Measurements from ENCODE around the gene CDKAL1. TPM values are rescaled to one million over a fixed set of nuclear protein-coding genes. Genes with fewer than 3 reads are reported as not detected.

The CDKAL1 gene
- total and polyA plus RNA-seq, 2 donors = 5.8 to 44.1 TPM

- Histone ChIP-seq H3K36me3 (ENCODE audit: insufficient read depth) (no peaks in the 10 kb centered on the region), H3K4me1 (ENCODE audit: insufficient read depth) (peaks cover 2% of the 10 kb centered on the region), H3K4me3 (ENCODE audit: low read depth, low read length) (no peak overlapping the region), H3K27ac (ENCODE audit: low read depth) (no peak overlapping the region)
- 76% methylated on average over 2 of the region's 2 CpGs for WGBS
- no peak for DNase-seq (ENCODE audit: extremely low spot score)
These were observed 131.0 kb downstream of the CDKAL1 start for GRCh38 chr6:20665290-20665689.

DNA sequence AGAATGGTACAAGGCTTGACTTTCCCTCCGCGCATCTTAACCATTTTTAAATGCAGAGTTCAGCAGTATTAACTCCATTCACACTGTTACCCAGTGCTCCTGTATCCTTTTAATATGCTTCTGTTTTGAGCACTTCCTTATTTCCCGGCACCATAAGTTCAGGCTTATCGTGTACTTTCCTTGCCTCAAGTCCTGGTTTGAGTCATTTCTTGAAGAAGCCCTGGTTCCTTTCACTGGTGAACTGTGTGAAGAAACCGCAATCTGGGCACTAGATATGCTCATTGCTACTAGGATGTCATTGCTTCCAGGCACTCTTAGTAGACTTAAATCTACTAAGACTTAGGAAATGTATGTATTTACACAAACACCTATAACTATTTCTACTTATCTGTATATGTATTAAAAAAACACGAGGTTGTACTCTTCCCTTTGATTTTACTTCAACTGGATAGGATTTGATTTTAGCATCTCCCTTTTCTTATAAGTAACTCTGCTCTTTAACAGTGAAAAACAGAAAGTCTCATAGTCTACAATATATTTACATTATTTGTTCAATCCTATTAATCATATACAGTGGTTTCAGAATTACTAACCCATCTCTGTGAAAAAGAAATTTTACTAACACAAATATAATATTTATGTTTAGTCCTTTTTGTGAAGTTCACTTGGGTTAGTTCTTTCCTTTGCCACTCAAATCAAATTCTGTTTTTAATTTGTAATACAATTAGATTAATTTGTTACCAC, 135.5 kb downstream of the CDKAL1 start:
- DNase-seq (ENCODE audit: extremely low spot score) = no peak
- peaks cover 3% of the 10 kb centered on the region for H3K4me1 ChIP-seq (ENCODE audit: insufficient read depth)
- H3K4me3 ChIP-seq (ENCODE audit: low read depth, low read length) = no peak overlapping the region
- H3K36me3 ChIP-seq (ENCODE audit: insufficient read depth) = no peaks in the 10 kb centered on the region
- 85% methylated on average over 6 of the region's 6 CpGs for WGBS
- H3K27ac ChIP-seq (ENCODE audit: low read depth) = no peak overlapping the region

- H3K27ac ChIP-seq (ENCODE audit: low read depth) = no peak overlapping the region
- peaks cover 2% of the 10 kb centered on the region for H3K4me1 ChIP-seq (ENCODE audit: insufficient read depth)
- no peak overlapping the region for H3K4me3 ChIP-seq (ENCODE audit: low read depth, low read length)
- no peak for DNase-seq (ENCODE audit: extremely low spot score)
- 97% methylated on average over 2 of the region's 2 CpGs for WGBS
- no peaks in the 10 kb centered on the region for H3K36me3 ChIP-seq (ENCODE audit: insufficient read depth)
These were observed 136.5 kb downstream of the CDKAL1 start for GRCh38 chr6:20670750-20671149.

GRCh38 chr6:20672038-20672437, 137.8 kb downstream of the CDKAL1 start:
- no peak for DNase-seq (ENCODE audit: extremely low spot score)
- Histone ChIP-seq H3K4me1 (ENCODE audit: insufficient read depth) (peaks cover 2% of the 10 kb centered on the region), H3K27ac (ENCODE audit: low read depth) (no peak overlapping the region), H3K36me3 (ENCODE audit: insufficient read depth) (no peaks in the 10 kb centered on the region), H3K4me3 (ENCODE audit: low read depth, low read length) (no peak overlapping the region)
- WGBS = 81% methylated on average over 2 of the region's 2 CpGs

GRCh38 chr6:20673458-20673857, 139.2 kb downstream of the CDKAL1 start:
- no peak for DNase-seq (ENCODE audit: extremely low spot score)
- Histone ChIP-seq H3K27ac (ENCODE audit: low read depth) (no peak overlapping the region), H3K36me3 (ENCODE audit: insufficient read depth) (no peaks in the 10 kb centered on the region), H3K4me1 (ENCODE audit: insufficient read depth) (peaks cover 2% of the 10 kb centered on the region), H3K4me3 (ENCODE audit: low read depth, low read length) (no peak overlapping the region)
- 98% methylated on average over 4 of the region's 4 CpGs for WGBS

DNA sequence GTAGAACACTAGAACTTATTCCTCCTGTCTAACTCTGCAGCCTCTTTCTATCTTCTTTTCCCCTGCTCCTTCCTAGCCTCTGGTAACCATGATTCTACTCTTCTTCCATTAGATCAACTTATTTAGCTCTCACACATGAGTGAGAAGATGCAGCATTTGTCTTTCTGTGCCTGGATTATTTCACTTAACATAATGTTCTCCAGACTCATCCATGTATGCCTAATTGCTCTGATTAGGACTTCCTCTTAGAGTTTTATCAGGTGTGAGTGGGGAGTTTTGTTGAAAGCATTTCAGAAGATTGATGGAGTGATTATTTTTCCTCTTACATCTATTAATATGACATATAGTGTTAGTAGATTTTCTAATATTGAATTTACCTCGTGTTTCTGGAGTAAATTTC, 140.4 kb downstream of the CDKAL1 start:
- 48% methylated on average over 1 of the region's 1 CpG for WGBS
- H3K4me3 ChIP-seq (ENCODE audit: low read depth, low read length) = no peak overlapping the region

DNA sequence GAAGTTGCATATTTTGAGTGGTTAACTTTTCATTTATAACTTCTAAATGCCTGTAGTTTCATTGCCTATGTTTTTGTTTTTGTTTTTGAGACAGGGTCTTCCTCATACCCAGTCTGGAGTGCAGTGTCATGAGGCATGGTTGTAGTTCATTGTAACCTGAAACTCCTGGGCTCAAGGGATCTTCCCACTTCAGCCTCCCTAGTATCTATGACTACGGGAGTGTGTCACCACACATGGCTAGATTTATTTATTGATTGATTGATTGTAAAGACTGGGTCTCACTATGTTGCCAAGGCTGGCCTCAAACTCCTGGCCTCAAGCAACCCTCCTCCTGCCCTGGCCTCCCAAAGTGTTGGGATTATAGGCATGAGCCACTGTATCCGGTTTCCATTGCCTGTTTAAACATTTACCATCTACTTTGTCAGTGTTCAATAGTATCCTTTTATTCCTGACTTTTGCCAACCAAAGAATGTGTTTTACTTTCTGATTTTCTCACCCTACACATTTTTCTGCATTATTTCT, 144.6 kb downstream of the CDKAL1 start:
- no peaks in the 10 kb centered on the region for H3K4me1 ChIP-seq (ENCODE audit: insufficient read depth)
- DNase-seq (ENCODE audit: extremely low spot score) = no peak
- no peak overlapping the region for H3K27ac ChIP-seq (ENCODE audit: low read depth)
- H3K4me3 ChIP-seq (ENCODE audit: low read depth, low read length) = no peak overlapping the region
- no peaks in the 10 kb centered on the region for H3K36me3 ChIP-seq (ENCODE audit: insufficient read depth)
- 98% methylated on average over 2 of the region's 2 CpGs for WGBS

More for the DNA sequence above, 140.4 kb downstream of the CDKAL1 start:
- H3K27ac ChIP-seq (ENCODE audit: low read depth) = no peak overlapping the region
- no peak for DNase-seq (ENCODE audit: extremely low spot score)
- H3K36me3 ChIP-seq (ENCODE audit: insufficient read depth) = no peaks in the 10 kb centered on the region
- H3K4me1 ChIP-seq (ENCODE audit: insufficient read depth) = peaks cover 2% of the 10 kb centered on the region

GRCh38 chr6:20680697-20681165, 146.5 kb downstream of the CDKAL1 start:
- Histone ChIP-seq H3K4me1 (ENCODE audit: insufficient read depth) (no peaks in the 10 kb centered on the region), H3K27ac (ENCODE audit: low read depth) (no peak overlapping the region), H3K36me3 (ENCODE audit: insufficient read depth) (no peaks in the 10 kb centered on the region), H3K4me3 (ENCODE audit: low read depth, low read length) (no peak overlapping the region)
- no peak for DNase-seq (ENCODE audit: extremely low spot score)
- 49% methylated on average over 4 of the region's 4 CpGs for WGBS

GRCh38 chr6:20681243-20681684, 147.0 kb downstream of the CDKAL1 start:
- DNase-seq (ENCODE audit: extremely low spot score) = no peak
- H3K27ac ChIP-seq (ENCODE audit: low read depth) = no peak overlapping the region
- no peak overlapping the region for H3K4me3 ChIP-seq (ENCODE audit: low read depth, low read length)
- H3K4me1 ChIP-seq (ENCODE audit: insufficient read depth) = no peaks in the 10 kb centered on the region
- H3K36me3 ChIP-seq (ENCODE audit: insufficient read depth) = no peaks in the 10 kb centered on the region

DNA sequence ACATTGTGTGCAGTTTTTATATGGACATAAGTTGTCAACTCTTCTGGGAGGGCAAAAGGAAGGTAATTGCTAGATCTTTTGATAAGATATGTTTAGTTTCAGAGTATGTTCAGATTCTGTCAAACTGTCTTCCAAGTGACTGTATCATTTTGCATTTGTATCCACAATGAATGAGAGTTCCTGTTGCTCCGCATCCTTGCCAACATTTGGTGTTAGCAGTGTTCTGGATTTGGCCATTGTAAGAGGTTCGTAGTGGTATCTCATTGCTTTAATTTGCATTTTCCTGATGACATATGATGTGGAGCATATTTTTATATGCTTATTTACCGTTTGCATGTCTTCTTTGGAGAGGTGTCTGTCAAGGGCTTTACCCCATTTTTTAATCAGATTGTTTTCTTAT, 150.2 kb downstream of the CDKAL1 start:
- Histone ChIP-seq H3K4me3 (ENCODE audit: low read depth, low read length) (no peak overlapping the region), H3K4me1 (ENCODE audit: insufficient read depth) (no peaks in the 10 kb centered on the region), H3K36me3 (ENCODE audit: insufficient read depth) (no peaks in the 10 kb centered on the region), H3K27ac (ENCODE audit: low read depth) (no peak overlapping the region)
- DNase-seq (ENCODE audit: extremely low spot score) = no peak
- 97% methylated on average over 3 of the region's 3 CpGs for WGBS

GRCh38 chr6:20686142-20686541, 151.9 kb downstream of the CDKAL1 start:
- Histone ChIP-seq H3K27ac (ENCODE audit: low read depth) (no peak overlapping the region), H3K4me3 (ENCODE audit: low read depth, low read length) (no peak overlapping the region), H3K4me1 (ENCODE audit: insufficient read depth) (no peaks in the 10 kb centered on the region), H3K36me3 (ENCODE audit: insufficient read depth) (no peaks in the 10 kb centered on the region)
- no peak for DNase-seq (ENCODE audit: extremely low spot score)
- 96% methylated on average over 6 of the region's 6 CpGs for WGBS

DNA sequence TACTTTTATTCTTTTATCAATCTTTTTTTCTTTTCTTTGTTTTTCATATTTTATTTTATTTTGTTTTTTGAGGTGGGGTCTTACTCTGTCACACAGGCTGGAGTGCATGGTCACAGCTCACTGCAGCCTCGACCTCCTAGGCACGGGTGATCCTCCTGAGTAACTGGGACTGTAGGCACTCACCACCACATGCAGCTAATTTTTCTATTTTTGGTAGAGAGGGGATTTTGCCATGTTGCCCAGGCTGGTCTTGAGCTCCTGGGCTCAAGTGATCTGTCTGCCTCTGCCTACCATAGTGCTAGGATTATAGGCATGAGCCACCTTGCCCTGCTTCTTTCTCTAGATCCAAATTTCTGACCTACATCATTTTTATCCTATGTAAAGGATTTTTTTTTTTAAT, 153.2 kb downstream of the CDKAL1 start:
- Histone ChIP-seq H3K36me3 (ENCODE audit: insufficient read depth) (no peaks in the 10 kb centered on the region), H3K4me3 (ENCODE audit: low read depth, low read length) (no peak overlapping the region), H3K27ac (ENCODE audit: low read depth) (no peak overlapping the region), H3K4me1 (ENCODE audit: insufficient read depth) (no peaks in the 10 kb centered on the region)
- DNase-seq (ENCODE audit: extremely low spot score) = no peak
- 96% methylated on average over 2 of the region's 2 CpGs for WGBS

DNA sequence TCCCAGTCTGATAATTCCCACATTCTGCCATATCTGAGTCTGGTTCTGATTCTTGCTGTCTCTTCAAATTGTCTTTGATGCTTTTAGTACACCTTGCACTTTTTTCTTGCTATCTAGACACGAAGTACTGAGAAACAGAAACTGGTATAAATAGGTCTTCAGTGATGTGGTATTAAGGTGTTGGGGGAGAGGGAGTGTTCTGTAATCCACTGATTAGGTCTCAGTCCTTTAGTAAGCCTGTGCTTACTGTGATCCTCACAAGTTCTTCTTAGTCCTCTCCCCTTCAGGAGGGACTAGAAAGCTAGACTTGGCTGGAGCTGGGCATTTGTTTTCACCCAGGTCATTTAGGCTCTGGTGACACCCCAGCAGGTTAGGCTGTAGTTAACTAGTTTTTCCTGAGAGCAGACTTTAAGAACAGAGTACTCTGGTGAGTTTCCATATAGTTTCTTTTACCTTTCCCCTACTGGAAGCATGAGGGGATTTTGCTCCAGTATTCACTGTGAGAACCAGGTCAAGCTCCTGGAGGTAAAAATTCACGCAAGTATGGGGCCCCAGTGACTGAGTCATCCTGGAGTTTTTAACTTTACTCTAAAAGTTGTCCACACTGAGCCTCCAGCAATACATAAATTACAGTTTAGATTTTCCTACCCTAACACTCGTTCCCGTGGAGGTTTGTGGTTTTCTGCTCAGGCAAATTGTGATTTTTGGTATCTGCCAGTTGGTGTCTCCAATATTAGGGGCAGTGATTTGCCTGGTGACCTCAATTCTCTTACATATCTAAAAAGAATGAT, 154.6 kb downstream of the CDKAL1 start:
- 79% methylated on average over 4 of the region's 4 CpGs for whole genome bisulfite sequencing
- Histone ChIP-seq H3K27ac (ENCODE audit: low read depth) (no peak overlapping the region), H3K4me3 (ENCODE audit: low read depth, low read length) (no peak overlapping the region), H3K36me3 (ENCODE audit: insufficient read depth) (no peaks in the 10 kb centered on the region), H3K4me1 (ENCODE audit: insufficient read depth) (no peaks in the 10 kb centered on the region)
- DNase-seq (ENCODE audit: extremely low spot score) = no peak

DNA sequence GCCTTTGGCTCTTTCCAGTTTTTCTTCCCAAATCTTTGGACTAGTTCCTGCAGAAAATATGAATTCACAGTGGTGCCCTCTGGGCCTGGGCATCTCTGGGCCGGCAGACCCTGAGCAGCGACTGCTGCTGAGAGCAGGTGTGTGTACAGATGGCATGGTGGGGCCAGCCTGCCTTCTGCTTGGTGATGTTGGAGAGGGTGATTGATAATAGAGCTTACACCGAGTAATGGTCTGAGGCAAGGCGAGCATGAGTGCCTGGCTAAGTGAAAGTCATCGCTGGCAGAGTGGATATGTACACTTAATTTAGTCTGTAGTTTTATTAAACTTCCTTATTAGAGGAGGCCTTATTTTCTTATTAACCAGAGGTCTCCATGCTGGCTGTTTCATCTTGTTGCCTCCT, 156.9 kb downstream of the CDKAL1 start:
- 97% methylated on average over 5 of the region's 5 CpGs for WGBS
- Histone ChIP-seq H3K36me3 (ENCODE audit: insufficient read depth) (no peaks in the 10 kb centered on the region), H3K4me3 (ENCODE audit: low read depth, low read length) (no peak overlapping the region), H3K4me1 (ENCODE audit: insufficient read depth) (no peaks in the 10 kb centered on the region), H3K27ac (ENCODE audit: low read depth) (no peak overlapping the region)
- no peak for DNase-seq (ENCODE audit: extremely low spot score)
